Neutrophil (primary cell): ENCODE results near the gene SLC25A42.
"Not testable (repeated sequence)": the region's sequence is repeated elsewhere in the genome, so short reads cannot be mapped to it uniquely, and the experiment has no call there.

Experiments
- H3K27ac ChIP-seq: fragments of 200-600 bp; sonication (generic); 2 replicates; pipeline ENCODE4 v1.5.1; 2016; ENCODE audit warnings: mild to moderate bottlenecking, moderate library complexity
- H3K27me3 ChIP-seq: fragments of 200-600 bp; sonication (generic); 2 replicates; pipeline ENCODE4 v1.6.0; 2016; ENCODE audit warnings: mild to moderate bottlenecking
- H3K36me3 ChIP-seq: fragments of 200-600 bp; sonication (generic); 2 replicates; pipeline ENCODE4 v1.5.1; 2017
- H3K4me1 ChIP-seq, 2 experiments: fragments of 200-600 bp in 1 of 2; sonication (generic) in 1 of 2; 1 replicate in 1 of 2; 2 replicates in 1 of 2; pipeline versions ENCODE4 v1.5.1 to v1.6.1; 2013 to 2016; ENCODE audit warnings: low read depth in 1 of 2, low read length in 1 of 2, mild to moderate bottlenecking in 1 of 2, moderate library complexity in 1 of 2; ENCODE audit not compliant: control insufficient read depth in 1 of 2, insufficient read depth in 1 of 2
- H3K4me3 ChIP-seq, 2 experiments: fragments of 200-600 bp in 1 of 2; sonication (generic) in 1 of 2; 1 replicate in 1 of 2; 2 replicates in 1 of 2; pipeline ENCODE4 v1.5.1; 2013 to 2016; ENCODE audit warnings: low read depth in 1 of 2, low read length in 1 of 2, mild to moderate bottlenecking in 1 of 2, moderate library complexity in 1 of 2
- H3K9me3 ChIP-seq: fragments of 200-600 bp; sonication (generic); 2 replicates; pipeline ENCODE4 v1.5.1; 2016
- TF ChIP-seq, protein P1 (sequence below): fragments of 200-600 bp; sonication (generic); IDR thresholded peaks from 2 replicates; pipeline ENCODE4 v1.5.1; 2016; ENCODE audit warnings: antibody characterized with exemption

Gene SLC25A42

DNA sequence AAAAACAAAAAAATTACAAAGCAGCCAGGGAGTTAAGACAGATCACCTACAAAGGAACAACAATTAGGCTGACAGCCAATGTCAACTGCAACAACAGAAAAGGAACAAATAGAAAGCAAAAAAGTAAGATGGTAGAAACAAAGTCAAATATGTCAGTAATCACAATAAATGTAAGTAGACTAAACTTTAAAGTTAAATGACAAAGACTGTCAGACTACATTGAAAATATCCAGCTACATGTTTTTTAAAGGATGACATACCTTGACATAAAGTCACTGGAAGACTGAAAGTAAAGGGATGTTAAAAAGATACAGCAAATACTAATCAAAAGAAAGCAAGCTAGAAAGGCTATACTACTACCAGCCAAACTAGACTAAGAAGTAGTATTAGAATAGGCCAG lies 59.6 kb downstream of the SLC25A42 start:
- no peak overlapping the region for H3K27ac ChIP-seq
- no peaks in the 10 kb centered on the region for H3K36me3 ChIP-seq
- H3K27me3 ChIP-seq: no peaks in the 10 kb centered on the region
- peaks cover 0 to 2% of the 10 kb centered on the region in 2 experiments for H3K4me1 ChIP-seq
- TF ChIP-seq, protein P1, sequence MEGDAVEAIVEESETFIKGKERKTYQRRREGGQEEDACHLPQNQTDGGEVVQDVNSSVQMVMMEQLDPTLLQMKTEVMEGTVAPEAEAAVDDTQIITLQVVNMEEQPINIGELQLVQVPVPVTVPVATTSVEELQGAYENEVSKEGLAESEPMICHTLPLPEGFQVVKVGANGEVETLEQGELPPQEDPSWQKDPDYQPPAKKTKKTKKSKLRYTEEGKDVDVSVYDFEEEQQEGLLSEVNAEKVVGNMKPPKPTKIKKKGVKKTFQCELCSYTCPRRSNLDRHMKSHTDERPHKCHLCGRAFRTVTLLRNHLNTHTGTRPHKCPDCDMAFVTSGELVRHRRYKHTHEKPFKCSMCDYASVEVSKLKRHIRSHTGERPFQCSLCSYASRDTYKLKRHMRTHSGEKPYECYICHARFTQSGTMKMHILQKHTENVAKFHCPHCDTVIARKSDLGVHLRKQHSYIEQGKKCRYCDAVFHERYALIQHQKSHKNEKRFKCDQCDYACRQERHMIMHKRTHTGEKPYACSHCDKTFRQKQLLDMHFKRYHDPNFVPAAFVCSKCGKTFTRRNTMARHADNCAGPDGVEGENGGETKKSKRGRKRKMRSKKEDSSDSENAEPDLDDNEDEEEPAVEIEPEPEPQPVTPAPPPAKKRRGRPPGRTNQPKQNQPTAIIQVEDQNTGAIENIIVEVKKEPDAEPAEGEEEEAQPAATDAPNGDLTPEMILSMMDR: no peak
- no peaks in the 10 kb centered on the region for H3K9me3 ChIP-seq
- H3K4me3 ChIP-seq: no peak overlapping the region

DNA sequence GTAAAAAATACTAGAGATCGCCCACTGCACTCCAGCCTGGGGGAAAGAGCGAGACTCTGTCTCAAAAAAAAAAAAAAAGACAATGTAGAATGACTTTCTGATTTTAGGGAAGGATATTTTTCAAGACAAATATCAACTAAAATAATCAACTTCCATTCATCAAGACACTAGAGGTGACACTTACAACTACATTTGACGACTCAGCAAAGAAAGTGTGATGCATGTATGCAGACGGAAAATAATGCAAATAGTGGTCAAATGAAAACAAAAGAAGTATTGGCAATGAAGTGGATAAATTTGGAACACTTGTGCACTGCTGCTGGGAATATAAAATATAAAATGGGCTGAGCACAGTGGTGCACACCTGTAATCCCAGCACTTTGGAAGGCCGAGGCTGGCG lies 62.3 kb downstream of the SLC25A42 start:
- H3K9me3 ChIP-seq: no peaks in the 10 kb centered on the region
- H3K4me1 ChIP-seq: peaks cover 0 to under 1% of the 10 kb centered on the region in 2 experiments
- TF ChIP-seq, protein P1: no peak
- H3K27me3 ChIP-seq: no peaks in the 10 kb centered on the region
- no peak overlapping the region for H3K4me3 ChIP-seq
- no peaks in the 10 kb centered on the region for H3K36me3 ChIP-seq
- no peak overlapping the region for H3K27ac ChIP-seq

DNA sequence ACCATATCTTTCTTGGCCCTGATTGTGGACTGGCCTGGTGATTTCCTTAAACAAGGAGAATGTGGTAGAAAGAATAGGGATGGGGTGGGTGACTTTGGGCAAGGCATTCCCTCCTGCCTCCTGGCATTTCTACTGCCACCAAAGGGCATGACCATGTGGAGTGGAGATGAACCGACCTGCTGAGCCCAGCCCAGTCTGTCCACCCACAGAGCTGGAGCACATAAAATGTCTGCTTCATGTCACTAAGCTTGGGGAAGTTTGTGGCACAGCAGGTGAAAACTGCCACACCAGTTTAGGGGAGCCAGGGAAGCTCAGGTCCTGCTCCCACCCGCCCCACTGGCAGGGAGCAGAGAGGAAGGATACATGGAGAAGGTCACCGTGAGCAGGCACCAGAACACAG lies 68.2 kb downstream of the SLC25A42 start:
- Histone ChIP-seq H3K4me1 (peaks cover 4 to 5% of the 10 kb centered on the region in 2 experiments), H3K9me3 (no peaks in the 10 kb centered on the region), H3K4me3 (no peak overlapping the region), H3K36me3 (no peaks in the 10 kb centered on the region), H3K27ac (no peak overlapping the region), H3K27me3 (peaks cover 5% of the 10 kb centered on the region)
- TF ChIP-seq, protein P1: no peak

DNA sequence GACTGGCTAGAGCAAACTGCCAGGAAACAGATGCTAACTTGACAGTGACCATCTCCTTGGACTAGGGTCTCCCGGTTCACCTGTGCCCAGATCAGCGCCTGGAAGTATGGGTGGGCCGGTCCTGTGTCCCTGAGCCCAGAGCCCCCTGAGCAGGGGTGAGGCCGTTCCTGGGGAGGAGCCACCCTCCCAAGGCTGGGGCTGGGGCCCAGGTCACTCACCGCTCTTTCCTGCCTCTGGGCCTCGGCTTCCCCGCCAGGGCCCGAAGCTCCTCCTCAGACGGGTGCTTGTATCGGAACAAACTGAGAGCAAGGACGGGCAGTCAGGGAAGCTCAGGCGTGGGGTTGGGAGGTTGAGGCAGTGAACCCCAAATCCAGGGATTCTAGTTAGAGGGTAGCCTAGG lies 69.1 kb downstream of the SLC25A42 start:
- TF ChIP-seq, protein P1: no peak
- H3K9me3 ChIP-seq: no peaks in the 10 kb centered on the region
- H3K4me1 ChIP-seq: peaks cover 8 to 11% of the 10 kb centered on the region in 2 experiments
- H3K27me3 ChIP-seq: peaks cover 14% of the 10 kb centered on the region
- H3K27ac ChIP-seq: no peak overlapping the region
- no peaks in the 10 kb centered on the region for H3K36me3 ChIP-seq
- no peak overlapping the region for H3K4me3 ChIP-seq

DNA sequence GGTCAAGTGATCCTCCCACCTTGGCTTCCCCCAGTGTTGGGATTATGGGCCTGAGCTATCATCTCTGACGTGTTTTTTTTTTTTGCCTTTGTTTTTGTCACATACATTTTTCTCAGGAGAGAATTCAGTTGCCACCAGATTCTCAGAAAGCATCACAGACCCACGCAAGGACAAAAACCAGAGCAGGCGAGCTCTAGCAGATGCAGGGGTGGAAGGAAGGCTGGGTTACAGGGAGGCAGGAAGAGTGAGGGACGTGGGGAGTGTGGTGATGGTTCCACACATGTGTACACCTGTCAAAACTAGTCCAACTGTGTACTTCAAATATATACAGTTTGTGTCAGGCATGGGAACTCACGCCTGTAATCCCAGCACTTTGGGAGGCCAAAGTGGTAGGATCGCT lies 70.2 kb downstream of the SLC25A42 start:
- peaks cover 15% of the 10 kb centered on the region for H3K27me3 ChIP-seq
- H3K36me3 ChIP-seq: no peaks in the 10 kb centered on the region
- no peak overlapping the region for H3K27ac ChIP-seq
- H3K4me1 ChIP-seq: peaks cover 15 to 21% of the 10 kb centered on the region in 2 experiments
- H3K4me3 ChIP-seq: no peak overlapping the region
- no peaks in the 10 kb centered on the region for H3K9me3 ChIP-seq
- TF ChIP-seq, protein P1: no peak

DNA sequence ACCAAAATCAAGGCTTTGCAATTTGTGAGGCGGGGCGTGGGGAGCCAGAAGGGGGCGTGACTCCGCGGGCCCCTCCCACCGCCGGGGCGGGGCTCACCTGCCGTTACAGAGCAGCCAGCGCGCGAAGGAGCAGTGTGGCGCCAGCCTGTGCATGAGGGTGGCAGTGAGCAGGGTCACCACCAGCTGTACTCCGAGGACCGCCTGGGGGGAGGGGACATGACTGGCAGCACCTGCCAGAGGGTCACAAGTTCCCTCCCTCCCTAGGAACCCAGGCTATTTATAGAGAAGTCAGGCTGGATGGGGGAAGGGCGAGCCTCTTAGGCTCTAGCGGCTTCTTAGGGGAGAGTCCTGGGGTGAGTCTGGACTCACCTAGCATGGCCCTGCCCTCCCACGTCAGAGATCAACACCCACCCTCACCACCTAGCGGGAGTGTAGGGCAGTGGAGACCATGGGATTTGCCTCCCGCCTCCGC lies 70.9 kb downstream of the SLC25A42 start:
- no peaks in the 10 kb centered on the region for H3K36me3 ChIP-seq
- H3K9me3 ChIP-seq: no peaks in the 10 kb centered on the region
- H3K27ac ChIP-seq: no peak overlapping the region
- H3K4me3 ChIP-seq: peak overlapping the region in 1 of 2 experiments; percentile 37
- peaks cover 15% of the 10 kb centered on the region for H3K27me3 ChIP-seq
- TF ChIP-seq, protein P1: no peak
- peaks cover 15 to 26% of the 10 kb centered on the region in 2 experiments for H3K4me1 ChIP-seq

DNA sequence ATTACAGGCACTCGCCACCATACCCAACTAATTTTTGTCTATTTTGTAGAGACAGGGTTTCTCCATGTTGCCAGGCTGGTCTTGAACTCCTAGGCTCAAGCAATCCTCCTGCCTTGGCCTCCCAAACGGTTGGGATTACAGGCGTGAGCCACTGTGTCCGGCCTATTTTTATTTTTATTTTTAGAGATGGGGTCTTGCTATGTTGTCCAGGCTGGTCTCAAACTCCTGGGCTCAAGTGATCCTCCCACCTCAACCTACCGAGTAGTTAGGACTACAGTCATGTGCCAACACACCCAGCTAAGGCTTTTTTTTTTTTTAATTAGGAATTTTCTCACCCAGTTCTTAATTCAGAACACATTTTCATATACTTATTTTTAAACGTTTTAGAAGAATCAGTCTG lies 71.9 kb downstream of the SLC25A42 start:
- H3K36me3 ChIP-seq, H3K4me3 ChIP-seq, H3K27ac ChIP-seq, H3K9me3 ChIP-seq: not testable (repeated sequence)
- Histone ChIP-seq H3K4me1 (peaks cover 15 to 27% of the 10 kb centered on the region in 2 experiments), H3K27me3 (peaks cover 15% of the 10 kb centered on the region)
